GM06990 (cell line): ENCODE measurements around the gene KIAA1671.

Source experiments
- DNase-seq: peaks from one replicate; pipeline ENCODE4 v3.0.0-alpha.2; 2011; ENCODE audit not compliant: insufficient read length; ENCODE audit errors: extremely low read depth
- H3K27me3 ChIP-seq: replicated peaks from 2 replicates; pipeline ENCODE4 v1.6.0; 2011; ENCODE audit warnings: low read length; ENCODE audit not compliant: control insufficient read depth, insufficient read depth
- H3K36me3 ChIP-seq: 2 replicates; pipeline ENCODE4 v1.5.1; 2011; ENCODE audit warnings: low read length; ENCODE audit not compliant: control insufficient read depth, insufficient read depth
- H3K4me3 ChIP-seq: replicated peaks from 2 replicates; pipeline ENCODE4 v1.5.1; 2011; ENCODE audit warnings: low read depth, mild to moderate bottlenecking, control low read depth, low read length
- CTCF ChIP-seq: IDR thresholded peaks from 2 replicates; pipeline ENCODE4 v1.5.1; 2011; ENCODE audit warnings: low read length, control low read depth, mild to moderate bottlenecking, inconsistent platforms; ENCODE audit not compliant: insufficient read depth, poor library complexity, severe bottlenecking

KIAA1671 gene

GRCh38 chr22:25146307-25146706, 193.8 kb downstream of the KIAA1671 start:
- Histone ChIP-seq H3K4me3 (no peak overlapping the region), H3K36me3 (no peaks in the 10 kb centered on the region), H3K27me3 (no peaks in the 10 kb centered on the region)
- DNase-seq, result no peak
- no peak for TF ChIP-seq CTCF

- no peak for DNase-seq
- TF ChIP-seq CTCF, result no peak
- Histone ChIP-seq H3K36me3 (no peaks in the 10 kb centered on the region), H3K4me3 (no peak overlapping the region), H3K27me3 (no peaks in the 10 kb centered on the region)
Measured at GRCh38 chr22:25146906-25147641, 194.6 kb downstream of the KIAA1671 start.

- TF ChIP-seq CTCF, result no peak
- H3K4me3 ChIP-seq, result no peak overlapping the region
- DNase-seq, result no peak
- no peaks in the 10 kb centered on the region for H3K36me3 ChIP-seq
- no peaks in the 10 kb centered on the region for H3K27me3 ChIP-seq
Measured at GRCh38 chr22:25147642-25147928, 195.1 kb downstream of the KIAA1671 start.

- H3K36me3 ChIP-seq, result no peaks in the 10 kb centered on the region
- no peaks in the 10 kb centered on the region for H3K27me3 ChIP-seq
- H3K4me3 ChIP-seq, result no peak overlapping the region
- TF ChIP-seq CTCF, result no peak
- no peak for DNase-seq
Measured at GRCh38 chr22:25148149-25148691, 195.7 kb downstream of the KIAA1671 start.

GRCh38 chr22:25149014-25149413, 196.5 kb downstream of the KIAA1671 start:
- no peak overlapping the region for H3K4me3 ChIP-seq
- no peaks in the 10 kb centered on the region for H3K36me3 ChIP-seq
- no peak for TF ChIP-seq CTCF
- no peak for DNase-seq
- H3K27me3 ChIP-seq, result no peaks in the 10 kb centered on the region
